Common myeloid progenitor, CD34-positive (primary cell): ENCODE data around the gene PROZ.

Experiments
- CTCF ChIA-PET: fragments of 350-600 bp; sonication (Branson Sonifier 250); formaldehyde crosslinking; loops from one replicate; lab custom pipeline; 2021; ENCODE audit warnings: antibody characterized with exemption; lab: Charles Lee
- POLR2A ChIA-PET: fragments of 350-600 bp; sonication (Branson Sonifier 250); formaldehyde crosslinking; loops from one replicate; lab custom pipeline; 2021; ENCODE audit warnings: antibody characterized with exemption; lab: Charles Lee
- DNase-seq, 3 donors: peaks; one replicate each; pipeline versions ENCODE4 v3.0.0 to v3.0.0-alpha.2; 2013
- H3K27ac ChIP-seq, 2 experiments: 1 replicate in 1 of 2; 2 replicates in 1 of 2; pipeline ENCODE4 v1.7.0; 2013; ENCODE audit warnings: inconsistent platforms in 2 of 2, low read length in 2 of 2, mild to moderate bottlenecking in 2 of 2, low read depth in 1 of 2, moderate library complexity in 1 of 2; ENCODE audit not compliant: severe bottlenecking in 2 of 2, insufficient read depth in 1 of 2, poor library complexity in 1 of 2
- H3K27me3 ChIP-seq, 5 experiments: replicated peaks in 2 of 5; 1 replicate in 3 of 5; 2 replicates in 2 of 5; pipeline versions ENCODE4 v1.6.1 to v1.7.0; 2013; ENCODE audit warnings: low read length in 4 of 5, mild to moderate bottlenecking in 2 of 5, moderate library complexity in 2 of 5, inconsistent platforms in 1 of 5; ENCODE audit not compliant: insufficient read depth in 5 of 5, control insufficient read depth in 4 of 5
- H3K36me3 ChIP-seq, 4 experiments: 1 replicate in 2 of 4; 2 replicates in 2 of 4; pipeline versions ENCODE4 v1.6.1 to v1.7.0; 2013; ENCODE audit warnings: low read length in 3 of 4, control low read depth in 1 of 4, mild to moderate bottlenecking in 1 of 4; ENCODE audit not compliant: control insufficient read depth in 4 of 4, insufficient read depth in 4 of 4
- H3K4me1 ChIP-seq, 4 experiments: 1 replicate in 3 of 4; 2 replicates in 1 of 4; pipeline versions ENCODE4 v1.6.1 to v1.7.1; 2013; ENCODE audit warnings: low read length in 3 of 4, mild to moderate bottlenecking in 3 of 4, control low read depth in 1 of 4, inconsistent platforms in 1 of 4, moderate library complexity in 1 of 4; ENCODE audit not compliant: control insufficient read depth in 4 of 4, insufficient read depth in 4 of 4; ENCODE audit errors: control extremely low read depth in 1 of 4
- H3K4me3 ChIP-seq, 7 experiments: 1 replicate in 4 of 7; 2 replicates in 3 of 7; pipeline versions ENCODE4 v1.5.1 to v1.7.0; 2013; ENCODE audit warnings: mild to moderate bottlenecking in 7 of 7, low read length in 6 of 7, moderate library complexity in 6 of 7, inconsistent platforms in 2 of 7, low read depth in 2 of 7, control low read depth in 1 of 7; ENCODE audit not compliant: insufficient read depth in 4 of 7, control insufficient read depth in 1 of 7; ENCODE audit errors: extremely low read depth in 1 of 7
- H3K9me3 ChIP-seq, 5 experiments: 1 replicate in 4 of 5; 2 replicates in 1 of 5; pipeline versions ENCODE4 v1.6.1 to v1.7.1; 2013; ENCODE audit warnings: low read length in 4 of 5, mild to moderate bottlenecking in 2 of 5, inconsistent platforms in 1 of 5, low read depth in 1 of 5, moderate library complexity in 1 of 5; ENCODE audit not compliant: control insufficient read depth in 4 of 5, insufficient read depth in 2 of 5; ENCODE audit errors: control extremely low read depth in 1 of 5
- WGBS: methylation state at CpG from one replicate; pipeline ENCODE4 v1.1.5; 2013; ENCODE audit not compliant: insufficient coverage; 5-methylcytosine and 5-hydroxymethylcytosine counted together

The PROZ gene

DNA sequence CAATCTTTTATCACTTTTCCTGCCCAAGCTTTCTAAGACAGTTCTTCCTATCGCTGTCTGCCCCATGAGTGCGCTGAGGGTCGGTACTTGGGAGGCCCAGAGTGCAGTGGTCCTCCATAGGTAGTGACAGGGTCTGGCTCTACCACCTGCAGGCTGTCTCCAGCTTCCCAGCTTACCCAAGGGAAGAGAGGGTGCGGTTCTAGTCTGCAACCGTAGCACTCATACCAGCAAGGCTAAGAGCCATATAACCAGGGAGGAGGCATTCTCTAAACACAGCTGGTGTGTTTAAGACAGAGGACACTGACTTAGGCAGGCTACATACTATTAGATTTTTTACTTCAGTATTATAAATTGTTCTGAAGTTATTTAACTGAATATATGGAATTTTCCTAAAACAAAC is 8.2 kb downstream of the PROZ start:
- 85% methylated on average over 3 of the region's 5 CpGs for WGBS
- no peak overlapping the region for H3K27ac ChIP-seq
- peaks cover 0 to 3% (median 2%) of the 10 kb centered on the region in 5 experiments for H3K9me3 ChIP-seq
- DNase-seq = no peak
- ChIA-PET CTCF (no interaction called here), POLR2A (no interaction called here)
- no peak overlapping the region for H3K4me3 ChIP-seq
- H3K27me3 ChIP-seq = peaks cover 0 to 6% (median 3%) of the 10 kb centered on the region in 5 experiments
- peaks cover 0 to 24% (median 10%) of the 10 kb centered on the region in 4 experiments for H3K4me1 ChIP-seq
- peaks cover 4 to 17% (median 5%) of the 10 kb centered on the region in 4 experiments for H3K36me3 ChIP-seq

GRCh38 chr13:113167155-113167554 is 8.7 kb downstream of the PROZ start:
- Histone ChIP-seq H3K36me3 (peaks cover 4 to 21% (median 6%) of the 10 kb centered on the region in 4 experiments), H3K4me3 (no peak overlapping the region), H3K4me1 (peaks cover 0 to 24% (median 10%) of the 10 kb centered on the region in 4 experiments), H3K9me3 (peaks cover 0 to 3% (median 2%) of the 10 kb centered on the region in 5 experiments), H3K27me3 (peaks cover 0 to 6% (median 3%) of the 10 kb centered on the region in 5 experiments), H3K27ac (no peak overlapping the region)
- DNase-seq = no peak
- ChIA-PET POLR2A (no interaction called here), CTCF (no interaction called here)
- WGBS = 97% methylated on average over 8 of the region's 10 CpGs

DNA sequence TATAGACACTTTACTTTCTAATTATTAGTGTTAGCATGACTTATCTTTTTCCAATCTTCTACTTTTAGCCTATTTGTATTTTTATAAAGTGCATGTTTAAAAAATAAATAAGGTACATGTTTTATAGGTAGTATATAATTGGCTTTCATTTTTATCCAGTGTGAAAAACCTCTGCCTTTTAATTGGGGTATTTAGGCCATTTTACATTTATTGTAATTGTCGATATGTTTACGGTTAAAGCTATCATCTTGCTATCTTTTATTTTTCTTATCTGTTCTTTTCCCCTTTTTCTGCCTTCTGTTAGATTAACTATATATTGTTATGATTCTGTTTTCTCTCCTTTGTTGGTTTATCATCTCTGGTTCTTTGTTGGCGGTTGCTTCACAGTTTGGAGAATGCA is 9.1 kb downstream of the PROZ start:
- CTCF ChIA-PET = no interaction called here
- POLR2A ChIA-PET = no interaction called here
- Histone ChIP-seq H3K36me3 (peaks cover 5 to 26% (median 9%) of the 10 kb centered on the region in 4 experiments), H3K4me3 (no peak overlapping the region), H3K27me3 (peaks cover 0 to 5% (median 3%) of the 10 kb centered on the region in 5 experiments), H3K4me1 (peaks cover 0 to 24% (median 10%) of the 10 kb centered on the region in 4 experiments), H3K27ac (no peak overlapping the region), H3K9me3 (peaks cover 0 to 3% (median 2%) of the 10 kb centered on the region in 5 experiments)
- no CpG with 5 or more reads among the region's 3 CpGs for WGBS
- DNase-seq = no peak

DNA sequence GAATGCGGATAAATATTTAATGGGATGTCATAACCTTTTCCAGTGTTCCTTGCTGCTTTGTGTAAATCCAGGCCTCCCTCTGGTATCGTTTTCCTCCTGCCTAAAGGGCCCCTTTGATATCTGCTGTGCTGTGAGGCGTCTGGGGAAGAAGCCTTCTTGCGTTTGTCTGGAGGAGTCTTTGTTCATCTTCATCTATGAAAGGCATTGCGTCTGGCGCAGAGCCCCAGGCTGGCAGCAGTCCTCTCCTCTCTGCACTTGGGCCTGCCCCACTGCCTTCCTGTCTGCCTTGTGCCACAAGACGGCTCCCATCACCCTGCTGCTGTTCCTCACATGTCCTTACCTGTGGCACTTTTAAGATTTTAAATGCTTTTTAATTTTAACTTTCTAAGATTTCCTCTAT is 9.8 kb downstream of the PROZ start:
- peaks cover 0 to 3% (median 2%) of the 10 kb centered on the region in 5 experiments for H3K9me3 ChIP-seq
- peaks cover 0 to 2% (median 0%) of the 10 kb centered on the region in 5 experiments for H3K27me3 ChIP-seq
- no peak for DNase-seq
- ChIA-PET POLR2A (interaction anchor here (0.6 kb wide), 1 partner anchor 133 kb away, joined by 3 read pairs; no protein-coding TSS in a partner anchor), CTCF (no interaction called here)
- WGBS = 98% methylated on average over 5 of the region's 7 CpGs
- no peak overlapping the region for H3K4me3 ChIP-seq
- no peak overlapping the region for H3K27ac ChIP-seq
- H3K36me3 ChIP-seq = peaks cover 5 to 32% (median 9%) of the 10 kb centered on the region in 4 experiments
- H3K4me1 ChIP-seq = peaks cover 0 to 24% (median 10%) of the 10 kb centered on the region in 4 experiments

- DNase-seq = no peak
- H3K4me3 ChIP-seq = no peak overlapping the region
- peaks cover 7 to 38% (median 12%) of the 10 kb centered on the region in 4 experiments for H3K36me3 ChIP-seq
- no peak overlapping the region for H3K27ac ChIP-seq
- WGBS = 97% methylated on average over 9 of the region's 13 CpGs
- peaks cover 0 to 3% (median 2%) of the 10 kb centered on the region in 5 experiments for H3K9me3 ChIP-seq
- H3K27me3 ChIP-seq = no peaks in the 10 kb centered on the region
- H3K4me1 ChIP-seq = peaks cover 0 to 18% (median 9%) of the 10 kb centered on the region in 4 experiments
- POLR2A ChIA-PET = no interaction called here
- CTCF ChIA-PET = interaction anchor here (1.0 to 1.2 kb wide), 2 partner anchors 14 to 40 kb away, joined by 3 to 5 read pairs; partner anchors contain the start of gene CUL4A
Measured at GRCh38 chr13:113169277-113170272, 11.1 kb downstream of the PROZ start.

- peak in 2 of 3 donors; percentile 58 to 71 for DNase-seq
- Histone ChIP-seq H3K4me3 (no peak overlapping the region), H3K27me3 (no peaks in the 10 kb centered on the region), H3K4me1 (peaks cover 0 to 14% (median 7%) of the 10 kb centered on the region in 4 experiments), H3K9me3 (peaks cover 0 to 3% (median 2%) of the 10 kb centered on the region in 5 experiments), H3K27ac (peak overlapping the region in 1 of 2 experiments; percentile 14), H3K36me3 (peaks cover 7 to 47% (median 20%) of the 10 kb centered on the region in 4 experiments)
- WGBS = 22% methylated on average over 3 of the region's 5 CpGs
- POLR2A ChIA-PET = no interaction called here
- CTCF ChIA-PET = interaction anchor here (1.0 kb wide), 1 partner anchor 39 kb away, joined by 5 read pairs; the partner anchor contains the start of gene CUL4A
Measured at GRCh38 chr13:113170511-113170910, 12.1 kb downstream of the PROZ start.
